ENCODE measurements around the gene EYA3.

GRCh38 chr1:28044399-28044798 is 44.0 kb downstream of the EYA3 start:
- TF ChIP-seq CTCF (IDR thresholded peaks at IDR 0.05 in 2 of 3, conservative IDR thresholded peaks at IDR 0.05 in 1 of 3; ENCODE audit: control insufficient read depth in 2 of 3, extremely low read depth in 1 of 3, insufficient read depth in 1 of 3, low read depth in 3 of 3, low read length in 3 of 3) (no peak), RCOR1 (conservative IDR thresholded peaks at IDR 0.05; ENCODE audit: low read depth, low read length) (no peak), POLR2A (IDR thresholded peaks at IDR 0.05; ENCODE audit: low read depth, low read length) (no peak), ZNF24 (IDR thresholded peaks at IDR 0.05) (no peak), BRCA1 (IDR thresholded peaks at IDR 0.05; ENCODE audit: low read depth, low read length) (no peak), FOS (IDR thresholded peaks at IDR 0.05; ENCODE audit: borderline replicate concordance, extremely low read depth, insufficient read length) (no peak), ZBED1 (IDR thresholded peaks at IDR 0.05; ENCODE audit: borderline replicate concordance) (no peak), SREBF1 (IDR thresholded peaks at IDR 0.05; ENCODE audit: low read length) (no peak), ZBTB33 (IDR thresholded peaks at IDR 0.05) (no peak), NR2F1 (conservative IDR thresholded peaks at IDR 0.05) (no peak)
